Measurements from ENCODE around the gene FEV. TPM values are rescaled to one million over a fixed set of nuclear protein-coding genes. Genes with fewer than 3 reads are reported as not detected.

Gene FEV
- total and polyA plus RNA-seq, 2 donors (not counting 3 experiments of a cell fraction or from before 2014, with no cell fraction given) = not detected

DNA sequence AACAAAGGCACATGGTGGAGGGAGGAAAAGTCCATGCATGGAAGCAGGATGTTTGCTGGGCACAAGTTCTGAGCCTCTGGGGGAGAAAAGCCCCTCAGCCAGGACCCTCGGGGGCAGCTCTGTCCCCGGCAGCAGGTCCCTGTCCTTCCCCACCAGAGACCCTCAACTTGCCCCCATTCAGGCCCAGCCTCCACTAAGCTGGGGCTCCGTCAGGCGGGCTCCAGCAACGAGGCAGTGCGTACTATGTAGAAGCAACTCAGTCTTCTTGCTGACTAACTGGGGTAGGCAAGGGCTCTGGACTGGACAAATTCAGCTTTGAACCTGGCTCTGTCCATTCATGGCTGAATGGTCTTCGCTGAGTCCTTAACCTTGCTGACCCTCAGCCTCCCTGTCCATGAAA, 33.3 kb upstream of the FEV start:
- H4K20me1 ChIP-seq (replicated peaks; ENCODE audit: control insufficient read depth, extremely low read depth, insufficient read depth, low read length) = no peaks in the 10 kb centered on the region
- H3K9ac ChIP-seq (replicated peaks; ENCODE audit: extremely low read depth, insufficient read depth, low read length) = no peak overlapping the region
- peaks cover 0 to 4% of the 10 kb centered on the region in 2 experiments for H3K27me3 ChIP-seq (ENCODE audit: control insufficient read depth in 2 of 2, insufficient read depth in 2 of 2, low read length in 2 of 2)
- H3K79me2 ChIP-seq (ENCODE audit: control insufficient read depth, insufficient read depth, low read length) = no peaks in the 10 kb centered on the region
- no peak overlapping the region for H3K4me3 ChIP-seq (replicated peaks in 1 of 3; ENCODE audit: insufficient read depth in 1 of 3, low read depth in 1 of 3, low read length in 3 of 3)
- FAIRE-seq (no peak), DNase-seq (ENCODE audit: low read depth, low spot score) (no peak)
- no peak overlapping the region for H2AFZ ChIP-seq (ENCODE audit: low read depth, low read length)
- no peak overlapping the region for H3K27ac ChIP-seq (ENCODE audit: insufficient read depth, low read depth, low read length)
- ChIA-PET POLR2A (no interaction called here), CTCF (interaction anchor here (0.8 to 3.6 kb wide), 6 partner anchors 9 to 137 kb away, joined by 3 to 37 read pairs (median 6); no protein-coding TSS in a partner anchor)
- no peaks in the 10 kb centered on the region for H3K9me1 ChIP-seq (replicated peaks; ENCODE audit: control insufficient read depth, extremely low read depth, insufficient read depth, low read length)
- H3K4me2 ChIP-seq (ENCODE audit: insufficient read depth, low read length) = no peak overlapping the region
- intact Hi-C loops (cut with micrococcal nuclease) (no loop called here), dilution Hi-C loops (cut with MboI; ENCODE audit: extremely low pct_ligation_motif_present, low sequenced_read_pairs) (no loop called here)
- TF ChIP-seq POLR2AphosphoS5 (IDR thresholded peaks at IDR 0.05; ENCODE audit: insufficient read depth, low read depth, low read length) (no peak), POLR2A (IDR thresholded peaks at IDR 0.05; ENCODE audit: low read depth, low read length) (no peak), FOS (IDR thresholded peaks at IDR 0.05; ENCODE audit: borderline replicate concordance, insufficient read depth, low read length) (no peak), GATA2 (IDR thresholded peaks at IDR 0.05; ENCODE audit: insufficient read depth, insufficient read length, low read depth, low read length) (no peak)
- H3K36me3 ChIP-seq (ENCODE audit: control insufficient read depth in 2 of 2, extremely low read depth in 1 of 2, insufficient read depth in 2 of 2, low read length in 2 of 2) = no peaks in the 10 kb centered on the region
- no peaks in the 10 kb centered on the region for H3K4me1 ChIP-seq (ENCODE audit: control insufficient read depth, extremely low read depth, insufficient read depth, low read length)
- H3K9me3 ChIP-seq (replicated peaks; ENCODE audit: control insufficient read depth, insufficient read depth, low read length) = no peaks in the 10 kb centered on the region
- no TSS peak for BruUV-seq (replicated peaks)

DNA sequence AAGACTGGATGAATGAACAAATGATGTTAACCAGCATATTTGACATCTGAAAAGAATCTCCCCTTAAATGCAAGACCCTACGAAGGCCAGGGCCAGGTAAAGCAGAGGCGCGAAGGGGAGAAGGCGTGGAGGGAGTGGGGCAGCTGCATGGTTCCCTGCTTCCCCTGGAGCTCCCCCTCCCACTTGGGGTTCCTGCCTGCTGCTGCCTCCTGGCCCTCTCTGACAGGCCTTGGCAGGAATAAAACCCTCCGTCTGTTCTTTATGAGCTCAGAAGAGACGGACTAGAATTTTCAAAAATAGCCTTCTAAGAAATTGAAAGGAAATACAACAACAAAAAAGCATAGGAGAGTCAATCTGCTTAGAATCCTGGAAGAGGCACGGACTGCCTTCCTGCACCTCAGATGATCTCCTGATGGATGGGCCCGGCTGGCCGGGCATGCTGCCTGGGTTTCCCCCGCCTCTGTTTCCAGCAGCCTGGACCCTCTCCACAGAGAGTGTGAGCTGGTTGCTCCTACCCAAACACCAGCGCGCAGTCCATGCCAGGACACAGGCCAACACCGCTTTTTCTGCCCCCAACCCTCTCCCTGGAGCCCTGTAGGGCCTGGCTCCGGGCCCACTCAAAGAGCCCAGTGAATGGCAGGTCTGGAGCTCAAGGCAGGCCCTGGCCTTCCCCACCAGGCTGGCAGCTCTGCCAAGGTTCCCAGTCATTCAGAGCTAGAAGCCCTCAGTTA, 32.4 kb upstream of the FEV start:
- Histone ChIP-seq H3K27me3 (ENCODE audit: control insufficient read depth in 2 of 2, insufficient read depth in 2 of 2, low read length in 2 of 2) (peaks cover 0 to 4% of the 10 kb centered on the region in 2 experiments), H3K4me3 (replicated peaks in 1 of 3; ENCODE audit: insufficient read depth in 1 of 3, low read depth in 1 of 3, low read length in 3 of 3) (no peak overlapping the region), H3K4me2 (ENCODE audit: insufficient read depth, low read length) (no peak overlapping the region), H2AFZ (ENCODE audit: low read depth, low read length) (no peak overlapping the region), H3K9ac (replicated peaks; ENCODE audit: extremely low read depth, insufficient read depth, low read length) (no peak overlapping the region), H3K27ac (ENCODE audit: insufficient read depth, low read depth, low read length) (no peak overlapping the region), H3K79me2 (ENCODE audit: control insufficient read depth, insufficient read depth, low read length) (no peaks in the 10 kb centered on the region), H3K9me1 (replicated peaks; ENCODE audit: control insufficient read depth, extremely low read depth, insufficient read depth, low read length) (no peaks in the 10 kb centered on the region), H3K4me1 (ENCODE audit: control insufficient read depth, extremely low read depth, insufficient read depth, low read length) (no peaks in the 10 kb centered on the region), H4K20me1 (replicated peaks; ENCODE audit: control insufficient read depth, extremely low read depth, insufficient read depth, low read length) (no peaks in the 10 kb centered on the region), H3K9me3 (replicated peaks; ENCODE audit: control insufficient read depth, insufficient read depth, low read length) (no peaks in the 10 kb centered on the region), H3K36me3 (ENCODE audit: control insufficient read depth in 2 of 2, extremely low read depth in 1 of 2, insufficient read depth in 2 of 2, low read length in 2 of 2) (no peaks in the 10 kb centered on the region)
- intact Hi-C loops (cut with micrococcal nuclease) = no loop called here
- POLR2A ChIA-PET = no interaction called here
- DNase-seq (ENCODE audit: low read depth, low spot score) (no peak), FAIRE-seq (no peak)
- no peak for TF ChIP-seq GATA2 (IDR thresholded peaks at IDR 0.05; ENCODE audit: insufficient read depth, insufficient read length, low read depth, low read length)
- no peak for TF ChIP-seq FOS (IDR thresholded peaks at IDR 0.05; ENCODE audit: borderline replicate concordance, insufficient read depth, low read length)
- no peak for TF ChIP-seq EZH2 (IDR thresholded peaks at IDR 0.05; ENCODE audit: borderline replicate concordance, low read depth, low read length, severe bottlenecking)
- no peak for TF ChIP-seq POLR2AphosphoS5 (IDR thresholded peaks at IDR 0.05; ENCODE audit: insufficient read depth, low read depth, low read length)
- TF ChIP-seq POLR2A (IDR thresholded peaks at IDR 0.05; ENCODE audit: low read depth, low read length) = no peak
- TF ChIP-seq, protein P1, sequence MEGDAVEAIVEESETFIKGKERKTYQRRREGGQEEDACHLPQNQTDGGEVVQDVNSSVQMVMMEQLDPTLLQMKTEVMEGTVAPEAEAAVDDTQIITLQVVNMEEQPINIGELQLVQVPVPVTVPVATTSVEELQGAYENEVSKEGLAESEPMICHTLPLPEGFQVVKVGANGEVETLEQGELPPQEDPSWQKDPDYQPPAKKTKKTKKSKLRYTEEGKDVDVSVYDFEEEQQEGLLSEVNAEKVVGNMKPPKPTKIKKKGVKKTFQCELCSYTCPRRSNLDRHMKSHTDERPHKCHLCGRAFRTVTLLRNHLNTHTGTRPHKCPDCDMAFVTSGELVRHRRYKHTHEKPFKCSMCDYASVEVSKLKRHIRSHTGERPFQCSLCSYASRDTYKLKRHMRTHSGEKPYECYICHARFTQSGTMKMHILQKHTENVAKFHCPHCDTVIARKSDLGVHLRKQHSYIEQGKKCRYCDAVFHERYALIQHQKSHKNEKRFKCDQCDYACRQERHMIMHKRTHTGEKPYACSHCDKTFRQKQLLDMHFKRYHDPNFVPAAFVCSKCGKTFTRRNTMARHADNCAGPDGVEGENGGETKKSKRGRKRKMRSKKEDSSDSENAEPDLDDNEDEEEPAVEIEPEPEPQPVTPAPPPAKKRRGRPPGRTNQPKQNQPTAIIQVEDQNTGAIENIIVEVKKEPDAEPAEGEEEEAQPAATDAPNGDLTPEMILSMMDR (IDR thresholded peaks at IDR 0.05; ENCODE audit: extremely low read depth in 1 of 2, insufficient read depth in 1 of 2, low read depth in 1 of 2, low read length in 2 of 2) = no peak
- TF ChIP-seq JUN (IDR thresholded peaks at IDR 0.05; ENCODE audit: borderline replicate concordance, insufficient read depth, insufficient read length, low read depth) = no peak
- TF ChIP-seq MYC (IDR thresholded peaks at IDR 0.05; ENCODE audit: low read depth, low read length) = no peak
- TF ChIP-seq, protein P2, sequence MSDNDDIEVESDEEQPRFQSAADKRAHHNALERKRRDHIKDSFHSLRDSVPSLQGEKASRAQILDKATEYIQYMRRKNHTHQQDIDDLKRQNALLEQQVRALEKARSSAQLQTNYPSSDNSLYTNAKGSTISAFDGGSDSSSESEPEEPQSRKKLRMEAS (IDR thresholded peaks at IDR 0.05; ENCODE audit: insufficient read depth, insufficient read length) = no peak
- BruUV-seq (replicated peaks) = no TSS peak
- dilution Hi-C loops (cut with MboI; ENCODE audit: extremely low pct_ligation_motif_present, low sequenced_read_pairs) = no loop called here
- CTCF ChIA-PET = interaction anchor here (0.8 to 2.9 kb wide), 6 partner anchors 9 to 137 kb away, joined by 3 to 17 read pairs (median 6); no protein-coding TSS in a partner anchor
